Mammary epithelial cell (primary cell): ENCODE results near the gene ZSWIM4.

Source experiments
- CTCF ChIP-seq, 2 donors: IDR thresholded peaks in 1 of 2; conservative IDR thresholded peaks in 1 of 2; 2 replicates each; pipeline ENCODE4 v1.5.1; 2011 to 2012; ENCODE audit warnings: inconsistent platforms in 2 of 2, low read length in 2 of 2, mild to moderate bottlenecking in 2 of 2, control low read depth in 1 of 2, low read depth in 1 of 2; ENCODE audit not compliant: insufficient read depth in 1 of 2; ENCODE audit errors: extremely low read depth in 1 of 2
- EZH2 ChIP-seq: IDR thresholded peaks from 2 replicates; pipeline ENCODE4 v1.6.1; 2012; ENCODE audit warnings: low read length, inconsistent platforms, borderline replicate concordance

- no peak for TF ChIP-seq CTCF (conservative IDR thresholded peaks at IDR 0.05 in 1 of 2, IDR thresholded peaks at IDR 0.05 in 1 of 2; ENCODE audit: extremely low read depth in 1 of 2, insufficient read depth in 1 of 2, low read depth in 1 of 2, low read length in 2 of 2)
- TF ChIP-seq EZH2: no peak
Measured at GRCh38 chr19:13757805-13758772, 37.2 kb upstream of the ZSWIM4 start.
